Panc1 (cell line): ENCODE results near the gene MLPH. TPM values are rescaled to one million over a fixed set of nuclear protein-coding genes. Genes with fewer than 3 reads are reported as not detected.

Experiments used
- ATAC-seq: fragments of 200-7000 bp; cut with Tn5 transposase; 2 replicates; pipeline ENCODE4 v1.9.1; 2020; ENCODE audit warnings: mild to moderate bottlenecking, moderate library complexity
- BruUV-seq: library from RNA; stranded (reverse); fragments of 400-500 nt; replicated peaks from 2 replicates; lab custom pipeline; 2021; lab: Mats Ljungman, UMichigan
- CTCF ChIA-PET: fragments of 300-600 bp; sonication (Branson Sonifier 250); formaldehyde crosslinking; loops from one replicate; lab custom pipeline; 2022; ENCODE audit warnings: antibody characterized with exemption; lab: Charles Lee
- POLR2A ChIA-PET: fragments of 300-600 bp; sonication (Branson Sonifier 250); formaldehyde crosslinking; loops from one replicate; lab custom pipeline; 2022; ENCODE audit warnings: antibody characterized with exemption; lab: Charles Lee
- DNase-seq: peaks from one replicate; pipeline ENCODE4 v3.0.0-alpha.2; 2010; ENCODE audit warnings: low read depth, low spot score
- H3K27ac ChIP-seq: 2 replicates; pipeline ENCODE4 v1.5.1; 2011; ENCODE audit warnings: mild to moderate bottlenecking, low read length, inconsistent platforms
- H3K27me3 ChIP-seq: fragments of 200-500 bp; sonication (Bioruptor generic); 2 replicates; pipeline ENCODE4 v1.6.0; 2014; ENCODE audit warnings: low read length, inconsistent platforms; ENCODE audit not compliant: control insufficient read depth, insufficient read depth
- H3K36me3 ChIP-seq: fragments of 200-500 bp; sonication (Bioruptor generic); 2 replicates; pipeline ENCODE4 v1.5.1; 2014; ENCODE audit warnings: inconsistent platforms, mild to moderate bottlenecking, low read length, moderate library complexity; ENCODE audit not compliant: control insufficient read depth, insufficient read depth
- H3K4me1 ChIP-seq: 2 replicates; pipeline ENCODE4 v1.5.1; 2011; ENCODE audit warnings: inconsistent platforms, mild to moderate bottlenecking, low read length, moderate library complexity; ENCODE audit not compliant: control insufficient read depth, insufficient read depth
- H3K4me3 ChIP-seq, 2 experiments: 2 replicates each; pipeline ENCODE4 v1.5.1; 2011 to 2012; ENCODE audit warnings: low read depth in 2 of 2, low read length in 2 of 2, mild to moderate bottlenecking in 2 of 2, inconsistent platforms in 1 of 2, moderate library complexity in 1 of 2
- H3K9me3 ChIP-seq: fragments of 200-500 bp; sonication (Bioruptor generic); 2 replicates; pipeline ENCODE4 v1.5.1; 2014; ENCODE audit warnings: low read depth, mild to moderate bottlenecking, inconsistent platforms, low read length, moderate library complexity; ENCODE audit not compliant: control insufficient read depth, insufficient read depth
- POLR2AphosphoS5 ChIP-seq: IDR thresholded peaks from 2 replicates; pipeline ENCODE4 v1.6.1; 2012; ENCODE audit warnings: mild to moderate bottlenecking, low read depth, low read length, moderate library complexity
- REST ChIP-seq, 2 experiments: IDR thresholded peaks; 2 replicates each; pipeline ENCODE4 v1.6.1; 2011 to 2012; ENCODE audit warnings: low read depth in 2 of 2, control low read depth in 1 of 2, low read length in 1 of 2, mild to moderate bottlenecking in 1 of 2, moderate library complexity in 1 of 2; ENCODE audit not compliant: insufficient read depth in 1 of 2
- SIN3A ChIP-seq: IDR thresholded peaks from 2 replicates; pipeline ENCODE4 v1.6.1; 2012; ENCODE audit warnings: low read depth, mild to moderate bottlenecking, low read length, moderate library complexity, borderline replicate concordance; ENCODE audit not compliant: insufficient read depth
- TCF7L2 ChIP-seq: IDR thresholded peaks from 2 replicates; pipeline ENCODE4 v1.6.1; 2011; ENCODE audit warnings: mild to moderate bottlenecking, low read depth, low read length, inconsistent platforms
- in situ Hi-C: cut with HindIII; loops from 2 replicates; pipeline ENCODE4 v1.10.0; 2016; ENCODE audit warnings: low sequenced_read_pairs, low pct_unique_long_range_greater_than_20kb
- intact Hi-C: fragments of 100-400 bp; cut with micrococcal nuclease; formaldehyde crosslinking; loops from one replicate; pipeline ENCODE4 v1.10.0; 2022; ENCODE audit not compliant: unreplicated experiment
- total RNA-seq: library from RNA; stranded (reverse); gene quantifications from one replicate; pipeline ENCODE4 v1.2.1, GENCODE V29; 2021; ENCODE audit not compliant: unreplicated experiment
- TF ChIP-seq, protein P1 (sequence below): fragments of 450-650 bp; IDR thresholded peaks from 2 replicates; pipeline ENCODE4 v1.5.1; 2017; ENCODE audit warnings: mild to moderate bottlenecking

MLPH gene
- total RNA-seq, 1 experiment from 2014 or later, result 60.2 TPM

DNA sequence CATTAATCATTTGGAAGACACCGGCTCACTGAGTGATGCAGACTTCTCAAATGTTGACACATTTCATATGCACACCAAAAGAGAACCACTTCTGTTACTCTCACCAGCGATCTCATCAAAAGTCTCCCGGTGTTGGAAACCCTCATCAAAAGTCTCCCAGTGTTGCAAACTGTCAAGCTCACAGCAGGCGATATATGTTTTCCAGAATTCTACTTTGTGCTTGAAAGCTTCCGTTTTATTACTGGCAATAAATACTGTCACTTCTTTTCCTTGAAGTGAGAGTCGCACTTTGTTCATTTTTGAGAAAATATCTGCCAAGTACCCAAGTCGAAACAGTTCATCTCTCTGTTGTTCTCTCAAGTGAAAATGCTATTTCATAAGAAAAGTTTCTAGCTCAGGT, 20.5 kb downstream of the MLPH start:
- Histone ChIP-seq H3K4me1 (peaks cover 6% of the 10 kb centered on the region), H3K27ac (no peak overlapping the region), H3K36me3 (no peaks in the 10 kb centered on the region), H3K27me3 (no peaks in the 10 kb centered on the region), H3K4me3 (no peak overlapping the region), H3K9me3 (no peaks in the 10 kb centered on the region)
- ChIA-PET CTCF (no interaction called here), POLR2A (interaction anchor here (0.5 kb wide), 1 partner anchor 76 kb away, joined by 3 read pairs; no protein-coding TSS in a partner anchor)
- DNase-seq (no peak), ATAC-seq (no peak)
- TF ChIP-seq SIN3A (no peak), REST (IDR thresholded peaks at IDR 0.05; ENCODE audit: insufficient read depth in 1 of 2, low read depth in 2 of 2, low read length in 1 of 2) (no peak), TCF7L2 (no peak), POLR2AphosphoS5 (no peak)
- TF ChIP-seq, protein P1, sequence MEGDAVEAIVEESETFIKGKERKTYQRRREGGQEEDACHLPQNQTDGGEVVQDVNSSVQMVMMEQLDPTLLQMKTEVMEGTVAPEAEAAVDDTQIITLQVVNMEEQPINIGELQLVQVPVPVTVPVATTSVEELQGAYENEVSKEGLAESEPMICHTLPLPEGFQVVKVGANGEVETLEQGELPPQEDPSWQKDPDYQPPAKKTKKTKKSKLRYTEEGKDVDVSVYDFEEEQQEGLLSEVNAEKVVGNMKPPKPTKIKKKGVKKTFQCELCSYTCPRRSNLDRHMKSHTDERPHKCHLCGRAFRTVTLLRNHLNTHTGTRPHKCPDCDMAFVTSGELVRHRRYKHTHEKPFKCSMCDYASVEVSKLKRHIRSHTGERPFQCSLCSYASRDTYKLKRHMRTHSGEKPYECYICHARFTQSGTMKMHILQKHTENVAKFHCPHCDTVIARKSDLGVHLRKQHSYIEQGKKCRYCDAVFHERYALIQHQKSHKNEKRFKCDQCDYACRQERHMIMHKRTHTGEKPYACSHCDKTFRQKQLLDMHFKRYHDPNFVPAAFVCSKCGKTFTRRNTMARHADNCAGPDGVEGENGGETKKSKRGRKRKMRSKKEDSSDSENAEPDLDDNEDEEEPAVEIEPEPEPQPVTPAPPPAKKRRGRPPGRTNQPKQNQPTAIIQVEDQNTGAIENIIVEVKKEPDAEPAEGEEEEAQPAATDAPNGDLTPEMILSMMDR, result no peak
- in situ Hi-C loops (no loop called here), intact Hi-C loops (no loop called here)
- BruUV-seq, result no TSS peak

- DNase-seq (no peak), ATAC-seq (no peak)
- BruUV-seq, result no TSS peak
- ChIA-PET CTCF (no interaction called here), POLR2A (interaction anchor here (0.5 kb wide), 1 partner anchor 76 kb away, joined by 3 read pairs; no protein-coding TSS in a partner anchor)
- TF ChIP-seq, protein P1, result no peak
- TF ChIP-seq TCF7L2 (no peak), SIN3A (no peak), REST (IDR thresholded peaks at IDR 0.05; ENCODE audit: insufficient read depth in 1 of 2, low read depth in 2 of 2, low read length in 1 of 2) (no peak), POLR2AphosphoS5 (no peak)
- Histone ChIP-seq H3K4me1 (peaks cover 8% of the 10 kb centered on the region), H3K36me3 (no peaks in the 10 kb centered on the region), H3K27ac (no peak overlapping the region; the same call in 1 of the 2 replicates), H3K4me3 (no peak overlapping the region), H3K9me3 (no peaks in the 10 kb centered on the region), H3K27me3 (no peaks in the 10 kb centered on the region)
- in situ Hi-C loops, result no loop called here
- intact Hi-C loops, result no loop called here
Observed at GRCh38 chr2:237508361-237508760, 21.3 kb downstream of the MLPH start.
